GM12878 (cell line): ENCODE data around the gene TMEM61. TPM values are rescaled to one million over a fixed set of nuclear protein-coding genes. Genes with fewer than 3 reads are reported as not detected.

ENCODE experiments used
- ATAC-seq: fragments of 200-7000 bp; cut with Tn5 transposase; 3 replicates; pipeline ENCODE4 v1.9.1; 2020; ENCODE audit warnings: mild to moderate bottlenecking, moderate library complexity
- BruUV-seq: library from RNA; stranded (reverse); fragments of 400-500 nt; replicated peaks from 2 replicates; lab custom pipeline; 2021; lab: Mats Ljungman, UMichigan
- CTCF ChIA-PET: fragments of 300-600 bp; sonication (Branson Sonifier 250); formaldehyde crosslinking; extraction: SDS; loops from one replicate; lab custom pipeline; 2021; ENCODE audit warnings: inconsistent platforms; lab: Yijun Ruan, JAX
- POLR2A ChIA-PET: fragments of 350-600 bp; formaldehyde crosslinking; extraction: SDS; loops from one replicate; lab custom pipeline; 2021; ENCODE audit warnings: inconsistent platforms; lab: Charles Lee
- RAD21 ChIA-PET: fragments of 300-600 bp; sonication (Branson Sonifier 250); formaldehyde crosslinking; loops from one replicate; lab custom pipeline; 2023; ENCODE audit warnings: antibody characterized with exemption; ENCODE audit not compliant: unreplicated experiment; lab: Charles Lee
- SMC1A ChIA-PET: fragments of 300-600 bp; sonication (Branson Sonifier 250); formaldehyde crosslinking; loops from one replicate; lab custom pipeline; 2023; ENCODE audit not compliant: unreplicated experiment, uncharacterized antibody; lab: Charles Lee
- DNase-seq: peaks from one replicate; pipeline ENCODE4 v3.0.0-alpha.2; 2011; ENCODE audit warnings: low read depth, low spot score
- FAIRE-seq: peaks from 3 replicates; lab custom pipeline; 2011; peaks lifted over from hg19 to GRCh38; lab: Jason Lieb, UNC
- H2AFZ ChIP-seq: 2 replicates; pipeline ENCODE4 v1.6.0; 2011; ENCODE audit warnings: low read depth, low read length, control low read depth; ENCODE audit not compliant: control insufficient read depth
- H3K27ac ChIP-seq: 2 replicates; pipeline ENCODE4 v1.5.1; 2011; ENCODE audit warnings: control low read depth; ENCODE audit not compliant: control insufficient read depth, insufficient read depth
- H3K27me3 ChIP-seq, 2 experiments: replicated peaks in 1 of 2; 2 replicates each; pipeline versions ENCODE4 v1.6.0 to v1.6.1; 2011; ENCODE audit warnings: low read length in 1 of 2; ENCODE audit not compliant: control insufficient read depth in 2 of 2, insufficient read depth in 2 of 2
- H3K36me3 ChIP-seq, 2 experiments: 2 replicates each; pipeline ENCODE4 v1.5.1; 2011; ENCODE audit warnings: low read length in 1 of 2; ENCODE audit not compliant: control insufficient read depth in 2 of 2, insufficient read depth in 2 of 2
- H3K4me1 ChIP-seq: 2 replicates; pipeline ENCODE4 v1.6.1; 2011; ENCODE audit warnings: mild to moderate bottlenecking, low read length, moderate library complexity, mixed read lengths; ENCODE audit not compliant: control insufficient read depth, insufficient read depth
- H3K4me2 ChIP-seq: 2 replicates; pipeline ENCODE4 v1.6.0; 2011; ENCODE audit warnings: control low read depth; ENCODE audit not compliant: control insufficient read depth, insufficient read depth
- H3K4me3 ChIP-seq: fragments of 200-600 bp; sonication (generic); 2 replicates; pipeline ENCODE4 v1.5.1; 2016
- H3K79me2 ChIP-seq: 2 replicates; pipeline ENCODE4 v1.6.0; 2011; ENCODE audit warnings: low read length; ENCODE audit not compliant: control insufficient read depth, insufficient read depth
- H3K9ac ChIP-seq: 2 replicates; pipeline ENCODE4 v1.8.0; 2011; ENCODE audit warnings: low read length, control low read depth, mixed read lengths; ENCODE audit not compliant: control insufficient read depth, insufficient read depth
- H3K9me3 ChIP-seq: replicated peaks from 3 replicates; pipeline ENCODE4 v1.5.1; 2011; ENCODE audit warnings: mild to moderate bottlenecking, low read length; ENCODE audit not compliant: control insufficient read depth, insufficient read depth
- H4K20me1 ChIP-seq: 2 replicates; pipeline ENCODE4 v1.6.0; 2011; ENCODE audit not compliant: control insufficient read depth, insufficient read depth
- BCL3 ChIP-seq: IDR thresholded peaks from 2 replicates; pipeline ENCODE4 v1.6.1; 2011; ENCODE audit warnings: borderline replicate concordance, low read depth, mild to moderate bottlenecking, moderate library complexity, low read length; ENCODE audit not compliant: insufficient read depth, poor library complexity, severe bottlenecking
- BCLAF1 ChIP-seq: fragments of 450-650 bp; IDR thresholded peaks from 2 replicates; pipeline ENCODE4 v1.6.1; 2017; ENCODE audit warnings: antibody characterized with exemption, mild to moderate bottlenecking, moderate library complexity
- CHD4 ChIP-seq: fragments of 200-600 bp; sonication (generic); IDR thresholded peaks from 2 replicates; pipeline ENCODE4 v1.6.1; 2016; ENCODE audit warnings: mild to moderate bottlenecking
- HDGF ChIP-seq: fragments of 450-650 bp; IDR thresholded peaks from 2 replicates; pipeline ENCODE4 v1.6.1; 2016; ENCODE audit warnings: antibody characterized with exemption
- HSF1 ChIP-seq: fragments of 150-350 bp; IDR thresholded peaks from 2 replicates; pipeline ENCODE4 v1.6.1; 2014; ENCODE audit warnings: mild to moderate bottlenecking, low read depth, low read length
- JUND ChIP-seq: IDR thresholded peaks from 2 replicates; pipeline ENCODE4 v1.6.1; 2012; ENCODE audit warnings: low read depth, mild to moderate bottlenecking, low read length, improper control_type of control experiment, moderate library complexity
- MYB ChIP-seq: fragments of 150-350 bp; IDR thresholded peaks from 2 replicates; pipeline ENCODE4 v1.6.1; 2014; ENCODE audit warnings: mild to moderate bottlenecking, low read depth, low read length, borderline replicate concordance
- NR2C1 ChIP-seq: fragments of 450-650 bp; IDR thresholded peaks from 2 replicates; pipeline ENCODE4 v1.6.1; 2017; ENCODE audit warnings: antibody characterized with exemption, mild to moderate bottlenecking, moderate library complexity
- POLR2AphosphoS2 ChIP-seq: IDR thresholded peaks from 2 replicates; pipeline ENCODE4 v1.6.1; 2011; ENCODE audit warnings: low read depth, mild to moderate bottlenecking, low read length, improper control_type of control experiment, moderate library complexity
- SREBF2 ChIP-seq: IDR thresholded peaks from 2 replicates; pipeline ENCODE4 v1.6.1; 2012; ENCODE audit warnings: mild to moderate bottlenecking, low read length
- SUPT20H ChIP-seq: IDR thresholded peaks from 2 replicates; pipeline ENCODE4 v1.6.1; 2011; ENCODE audit warnings: low read depth, mild to moderate bottlenecking, low read length, moderate library complexity, borderline replicate concordance; ENCODE audit not compliant: control insufficient read depth
- TCF12 ChIP-seq: IDR thresholded peaks from 2 replicates; pipeline ENCODE4 v1.6.1; 2011; ENCODE audit warnings: low read depth, mild to moderate bottlenecking, low read length
- ZBTB4 ChIP-seq: fragments of 450-650 bp; formaldehyde crosslinking; IDR thresholded peaks from 2 replicates; pipeline ENCODE4 v1.4.0; 2022; ENCODE audit warnings: mild to moderate bottlenecking, moderate library complexity
- ZNF274 ChIP-seq: IDR thresholded peaks from one replicate; pipeline ENCODE4 v1.8.0; 2011; ENCODE audit not compliant: insufficient read length, insufficient read depth
- WGBS: methylation state at CpG from one replicate; pipeline ENCODE4 v1.1.6; 2016; ENCODE audit warnings: low lambda C conversion rate; ENCODE audit not compliant: insufficient replicate concordance, insufficient coverage; ENCODE audit errors: missing lambda C conversion rate; 5-methylcytosine and 5-hydroxymethylcytosine counted together
- in situ Hi-C: fragments of 300-500 bp; cut with MboI; formaldehyde crosslinking; loops from 9 replicates; pipeline ENCODE4 v1.14.3; 2018; ENCODE audit warnings: mixed read lengths
- intact Hi-C: fragments of 100-400 bp; cut with micrococcal nuclease; formaldehyde crosslinking; loops from one replicate; pipeline ENCODE4 v1.14.2; 2022; ENCODE audit not compliant: unreplicated experiment
- polyA plus RNA-seq, 11 experiments: library from polyadenylated mRNA; depleted of rRNA in 4 of 11; unstranded in 6 of 11; stranded (reverse) in 5 of 11; fragments of >200 nt; fragmentation: Nextera tagmentation in 4 of 11; fragmentation: Illumina TruSeq in 1 of 11; extraction: Ambion mirVana in 4 of 11; extraction: Trizol in 1 of 11; gene quantifications; 1 replicate in 1 of 11; 2 replicates in 10 of 11; pipeline versions ENCODE4 v1.2.1 to v1.2.3, GENCODE V29; 2011 to 2016; ENCODE audit warnings: inconsistent platforms in 2 of 11, missing spikeins in 2 of 11, low read depth in 1 of 11
- total RNA-seq, 4 experiments: library from RNA; depleted of rRNA in 3 of 4; stranded (reverse); fragments of >200 nt in 3 of 4; fragmentation: Illumina TruSeq in 1 of 4; extraction: Trizol in 1 of 4; gene quantifications; 2 replicates each; pipeline versions ENCODE4 v1.2.1 to v1.2.3, GENCODE V29; 2013 to 2021

The TMEM61 gene
- total and polyA plus RNA-seq, 10 of the 15 experiments (the other 5 are each of a cell fraction or from before 2014, with no cell fraction given), result not detected

- Histone ChIP-seq H3K79me2 (no peaks in the 10 kb centered on the region), H3K27ac (no peak overlapping the region), H4K20me1 (no peaks in the 10 kb centered on the region), H3K27me3 (peaks cover 0 to 4% of the 10 kb centered on the region in 2 experiments; a peak in 1 of 4 replicates), H3K4me1 (peaks cover 10% of the 10 kb centered on the region), H3K9me3 (no peaks in the 10 kb centered on the region; the same call in 2 of the 3 replicates), H3K4me3 (no peak overlapping the region), H3K4me2 (no peak overlapping the region), H3K36me3 (no peaks in the 10 kb centered on the region), H2AFZ (no peak overlapping the region), H3K9ac (no peak overlapping the region)
- ATAC-seq (no peak), DNase-seq (no peak), FAIRE-seq (no peak)
- in situ Hi-C loops, result no loop called here
- WGBS, result 59% methylated on average over 4 of the region's 4 CpGs
- intact Hi-C loops, result no loop called here
- SMC1A ChIA-PET, result interaction anchor here (0.9 kb wide), 1 partner anchor 23 kb away, joined by 3 read pairs; no protein-coding TSS in a partner anchor
- RAD21 ChIA-PET, result no interaction called here
- BruUV-seq, result no TSS peak
- POLR2A ChIA-PET, result no interaction called here
- CTCF ChIA-PET, result interaction anchor here (0.8 to 3.2 kb wide), 5 partner anchors 12 to 27 kb away, joined by 3 to 19 read pairs (median 7); no protein-coding TSS in a partner anchor
- TF ChIP-seq JUND (no peak), ZNF274 (no peak), MYB (no peak), HDGF (no peak), SUPT20H (no peak), CHD4 (no peak), ZBTB4 (CRISPR knock-in tag) (no peak), HSF1 (no peak), BCL3 (no peak), BCLAF1 (no peak), NR2C1 (no peak), TCF12 (no peak), POLR2AphosphoS2 (no peak), SREBF2 (no peak)
These were observed 8.0 kb upstream of the TMEM61 start for GRCh38 chr1:54972436-54972835.
